Fibroblast of the conjunctiva (primary cell): ENCODE data around the gene ARAP3.
A peak's percentile ranks its signal among the peaks of the same experiment; 100 is the strongest.
"Not testable (repeated sequence)": the region's sequence is repeated elsewhere in the genome, so short reads cannot be mapped to it uniquely, and the experiment has no call there.

Experiments
- DNase-seq: peaks from one replicate; pipeline ENCODE4 v3.0.0-alpha.2; 2010; ENCODE audit warnings: low read depth

ARAP3 gene

GRCh38 chr5:141681695-141682641 lies at the start of gene ARAP3:
ARAP3 (minus strand) TSS chr5:141682230; CDS start chr5:141680486, 1,744 bp downstream.
- DNase-seq = peak; percentile 44

GRCh38 chr5:141729387-141730006 lies 47.5 kb upstream of the ARAP3 start:
- no peak for DNase-seq

GRCh38 chr5:141725891-141726290 lies 43.9 kb upstream of the ARAP3 start:
- DNase-seq = no peak

- not testable (repeated sequence) for DNase-seq
These were observed 43.1 kb upstream of the ARAP3 start for GRCh38 chr5:141725174-141725573.

GRCh38 chr5:141722266-141722665 lies 40.2 kb upstream of the ARAP3 start:
- DNase-seq = no peak

- DNase-seq = no peak
These were observed 35.0 kb upstream of the ARAP3 start for GRCh38 chr5:141717043-141717442.

GRCh38 chr5:141716468-141716867 lies 34.4 kb upstream of the ARAP3 start:
- DNase-seq = no peak

- DNase-seq = no peak
These were observed 34.0 kb upstream of the ARAP3 start for GRCh38 chr5:141716009-141716408.

- no peak for DNase-seq
These were observed 33.4 kb upstream of the ARAP3 start for GRCh38 chr5:141715346-141715905.

GRCh38 chr5:141714542-141715310 lies 32.7 kb upstream of the ARAP3 start:
- no peak for DNase-seq

- DNase-seq = no peak
These were observed 31.7 kb upstream of the ARAP3 start for GRCh38 chr5:141713616-141714309.

GRCh38 chr5:141711687-141712086 lies 29.7 kb upstream of the ARAP3 start:
- no peak for DNase-seq

- DNase-seq = no peak
These were observed 27.8 kb upstream of the ARAP3 start for GRCh38 chr5:141709699-141710267.

GRCh38 chr5:141708016-141708415 lies 26.0 kb upstream of the ARAP3 start:
- no peak for DNase-seq

- DNase-seq = no peak
These were observed 25.5 kb upstream of the ARAP3 start for GRCh38 chr5:141707510-141707909.

- DNase-seq = no peak
These were observed 24.1 kb upstream of the ARAP3 start for GRCh38 chr5:141706121-141706520.

GRCh38 chr5:141705469-141705868 lies 23.4 kb upstream of the ARAP3 start:
- DNase-seq = no peak

- DNase-seq = no peak
These were observed 22.8 kb upstream of the ARAP3 start for GRCh38 chr5:141704782-141705297.

- no peak for DNase-seq
These were observed 21.1 kb upstream of the ARAP3 start for GRCh38 chr5:141703133-141703561.

- no peak for DNase-seq
These were observed 19.5 kb upstream of the ARAP3 start for GRCh38 chr5:141701360-141702119.
